Measurements from ENCODE around the gene BCR.
A peak's percentile ranks its signal among the peaks of the same experiment; 100 is the strongest.

The BCR gene

DNA sequence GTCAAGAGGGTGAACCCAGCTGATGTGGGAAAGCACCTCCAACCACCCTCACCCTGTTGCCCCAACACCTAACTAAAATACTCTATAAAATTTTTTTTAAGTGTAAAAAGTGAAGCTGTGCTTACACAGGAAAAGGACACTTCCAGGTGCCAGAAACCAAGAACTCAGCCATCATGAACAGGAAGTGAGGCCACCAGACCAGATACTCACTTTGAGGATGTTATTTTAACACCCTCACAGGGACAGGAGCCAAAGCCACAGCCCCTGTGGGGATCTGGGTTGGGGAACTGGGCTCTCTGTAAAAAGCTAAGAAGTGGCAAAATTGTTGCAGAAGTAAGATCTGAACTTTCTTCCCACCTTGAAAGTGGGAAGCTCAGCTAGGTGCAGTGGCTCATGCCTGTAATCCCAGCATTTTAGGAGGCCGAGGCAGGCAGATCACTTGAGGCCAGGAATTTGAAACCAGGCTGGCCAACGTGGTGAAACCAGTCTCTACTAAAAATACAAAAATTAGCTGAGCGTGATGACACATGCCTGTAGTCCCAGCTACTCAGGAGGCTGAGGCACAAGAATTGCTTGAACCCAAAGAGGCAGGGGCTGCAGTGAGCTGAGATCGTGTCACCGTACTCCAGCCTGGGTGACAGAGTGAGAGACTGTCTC is 42.3 kb upstream of the BCR start:
- in situ Hi-C loops (cut with MboI; ENCODE audit: low sequenced_read_pairs, unreplicated experiment): loop anchor here (10.0 kb wide), 1 partner anchor 363 kb away; no protein-coding TSS in a partner anchor
- TF ChIP-seq, protein P1, sequence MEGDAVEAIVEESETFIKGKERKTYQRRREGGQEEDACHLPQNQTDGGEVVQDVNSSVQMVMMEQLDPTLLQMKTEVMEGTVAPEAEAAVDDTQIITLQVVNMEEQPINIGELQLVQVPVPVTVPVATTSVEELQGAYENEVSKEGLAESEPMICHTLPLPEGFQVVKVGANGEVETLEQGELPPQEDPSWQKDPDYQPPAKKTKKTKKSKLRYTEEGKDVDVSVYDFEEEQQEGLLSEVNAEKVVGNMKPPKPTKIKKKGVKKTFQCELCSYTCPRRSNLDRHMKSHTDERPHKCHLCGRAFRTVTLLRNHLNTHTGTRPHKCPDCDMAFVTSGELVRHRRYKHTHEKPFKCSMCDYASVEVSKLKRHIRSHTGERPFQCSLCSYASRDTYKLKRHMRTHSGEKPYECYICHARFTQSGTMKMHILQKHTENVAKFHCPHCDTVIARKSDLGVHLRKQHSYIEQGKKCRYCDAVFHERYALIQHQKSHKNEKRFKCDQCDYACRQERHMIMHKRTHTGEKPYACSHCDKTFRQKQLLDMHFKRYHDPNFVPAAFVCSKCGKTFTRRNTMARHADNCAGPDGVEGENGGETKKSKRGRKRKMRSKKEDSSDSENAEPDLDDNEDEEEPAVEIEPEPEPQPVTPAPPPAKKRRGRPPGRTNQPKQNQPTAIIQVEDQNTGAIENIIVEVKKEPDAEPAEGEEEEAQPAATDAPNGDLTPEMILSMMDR (IDR thresholded peaks at IDR 0.05; ENCODE audit: borderline replicate concordance, control extremely low read depth, extremely low read depth, insufficient read depth, missing control alignments): no peak
- peak; percentile 69 for DNase-seq (ENCODE audit: low spot score)

DNA sequence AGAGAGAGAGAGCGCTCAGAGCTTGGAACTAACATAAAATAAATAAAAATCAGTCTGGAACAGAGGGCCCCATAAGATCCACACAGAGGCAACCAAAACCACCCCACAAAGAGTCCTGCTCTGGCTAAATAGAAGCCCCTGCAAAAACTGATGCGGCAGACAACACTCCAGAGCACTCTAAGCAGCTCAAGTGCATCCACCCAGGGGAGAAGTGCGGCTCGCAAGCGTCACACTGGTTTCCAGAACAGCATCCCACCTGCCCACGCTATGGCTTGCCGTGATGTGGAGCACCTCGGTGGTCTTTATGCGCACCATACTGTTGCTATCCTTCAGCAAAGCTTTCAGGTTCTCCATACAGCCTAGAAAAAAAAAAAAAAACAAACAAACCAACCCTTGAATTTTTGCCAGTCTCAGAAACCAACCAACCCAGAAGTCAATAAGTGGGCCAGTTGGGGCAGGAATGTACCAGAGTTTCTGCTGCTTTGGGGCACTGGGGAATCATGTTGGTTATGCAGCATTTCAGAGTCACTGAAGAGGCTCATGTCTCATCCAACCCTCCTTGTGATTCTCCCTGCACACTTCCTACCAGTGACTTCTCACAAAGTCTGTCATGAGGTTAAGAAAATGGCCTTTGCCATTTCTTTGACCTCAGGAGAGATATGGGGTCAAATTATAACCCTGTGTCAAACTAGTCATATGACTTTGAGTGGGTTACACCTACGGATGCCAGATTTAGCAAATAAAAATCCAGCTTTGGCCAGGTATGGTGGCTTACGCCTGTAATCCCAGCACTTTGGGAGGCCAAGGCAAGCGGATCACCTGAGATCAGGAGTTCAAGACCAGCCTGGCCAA is 41.5 kb upstream of the BCR start:
- in situ Hi-C loops (cut with MboI; ENCODE audit: low sequenced_read_pairs, unreplicated experiment): loop anchor here (10.0 kb wide), 1 partner anchor 364 kb away; no protein-coding TSS in a partner anchor
- DNase-seq (ENCODE audit: low spot score): no peak
- TF ChIP-seq, protein P1 (IDR thresholded peaks at IDR 0.05; ENCODE audit: borderline replicate concordance, control extremely low read depth, extremely low read depth, insufficient read depth, missing control alignments): no peak

GRCh38 chr22:23140385-23140784 is 39.9 kb upstream of the BCR start:
- in situ Hi-C loops (cut with MboI; ENCODE audit: low sequenced_read_pairs, unreplicated experiment): no loop called here
- DNase-seq (ENCODE audit: low spot score): no peak
- TF ChIP-seq, protein P1 (IDR thresholded peaks at IDR 0.05; ENCODE audit: borderline replicate concordance, control extremely low read depth, extremely low read depth, insufficient read depth, missing control alignments): no peak

DNA sequence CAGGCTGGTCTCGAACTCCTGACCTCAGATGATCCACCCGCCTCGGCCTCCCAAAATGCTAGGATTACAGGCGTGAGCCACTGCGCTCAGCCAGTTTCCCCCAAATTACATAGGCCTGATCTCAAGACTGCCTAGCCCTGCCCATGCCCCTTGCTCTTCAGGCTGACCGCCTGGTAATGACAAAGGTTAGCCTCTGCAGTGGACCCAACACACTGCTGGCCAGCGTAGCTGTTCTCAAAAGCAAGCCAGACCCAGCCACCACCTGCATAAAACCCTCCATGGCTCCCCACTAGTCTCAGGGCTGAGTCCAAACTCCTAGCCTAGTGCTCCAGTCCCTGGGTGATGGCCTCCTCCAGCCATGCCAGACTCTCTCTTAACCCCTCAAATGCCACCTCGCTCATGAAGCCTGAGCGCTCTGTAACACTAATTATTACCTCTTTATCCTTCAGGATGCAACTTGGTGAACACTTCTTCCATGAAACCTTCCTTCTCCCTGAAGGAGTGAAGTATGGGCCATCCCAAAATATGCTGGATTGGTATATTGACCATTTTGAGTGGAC is 37.7 kb upstream of the BCR start:
- no peak for DNase-seq (ENCODE audit: low spot score)
- in situ Hi-C loops (cut with MboI; ENCODE audit: low sequenced_read_pairs, unreplicated experiment): no loop called here
- TF ChIP-seq, protein P1 (IDR thresholded peaks at IDR 0.05; ENCODE audit: borderline replicate concordance, control extremely low read depth, extremely low read depth, insufficient read depth, missing control alignments): no peak

DNA sequence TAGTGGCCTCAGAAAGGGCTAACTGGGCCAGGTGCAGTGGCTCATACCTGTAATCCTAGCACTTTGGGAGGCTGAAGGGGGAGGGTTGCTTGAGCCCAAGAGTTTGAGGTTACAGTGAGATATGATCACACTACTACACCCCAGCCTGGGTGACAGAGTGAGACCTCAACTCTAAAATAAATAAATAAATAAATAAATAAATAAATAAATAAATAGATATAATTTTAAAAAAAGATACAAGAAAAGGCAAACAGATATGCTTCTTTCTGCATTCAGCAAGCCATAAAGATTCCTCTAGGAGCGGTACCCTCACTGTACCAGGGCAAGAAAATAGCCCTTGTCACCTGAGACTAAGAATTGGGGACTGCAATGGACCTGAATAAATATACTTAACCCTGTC is 37.2 kb upstream of the BCR start:
- TF ChIP-seq, protein P1 (IDR thresholded peaks at IDR 0.05; ENCODE audit: borderline replicate concordance, control extremely low read depth, extremely low read depth, insufficient read depth, missing control alignments): no peak
- no peak for DNase-seq (ENCODE audit: low spot score)
- in situ Hi-C loops (cut with MboI; ENCODE audit: low sequenced_read_pairs, unreplicated experiment): no loop called here

DNA sequence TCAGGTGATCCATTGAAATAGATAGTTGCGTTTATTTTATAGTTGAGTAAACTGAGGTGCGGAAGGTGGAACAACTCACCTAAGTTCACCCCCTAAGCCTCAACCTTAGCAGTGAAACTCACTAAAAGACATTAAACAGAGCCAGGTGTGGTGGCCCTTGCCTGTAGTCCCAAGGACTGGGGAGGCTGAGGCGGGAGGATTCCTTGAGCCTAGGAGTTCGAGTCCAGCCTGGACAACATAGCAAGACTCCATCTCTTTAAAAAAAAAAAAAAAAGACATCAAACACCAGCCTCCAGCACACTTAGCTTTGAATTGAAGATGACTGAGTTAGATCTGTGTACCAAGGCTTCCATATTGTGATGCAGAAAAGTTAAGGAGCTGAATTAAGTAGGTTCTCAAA is 35.9 kb upstream of the BCR start:
- TF ChIP-seq, protein P1 (IDR thresholded peaks at IDR 0.05; ENCODE audit: borderline replicate concordance, control extremely low read depth, extremely low read depth, insufficient read depth, missing control alignments): no peak
- DNase-seq (ENCODE audit: low spot score): no peak
- in situ Hi-C loops (cut with MboI; ENCODE audit: low sequenced_read_pairs, unreplicated experiment): no loop called here

Data from GM13976 (cell line).